Esophagus muscularis mucosa (tissue), 4 donors: Measurements from ENCODE around the gene RPL21.

Experiments
- CTCF ChIP-seq, 3 experiments: fragments of 200-600 bp in 2 of 3; fragments of 450-650 bp in 1 of 3; sonication (generic) in 2 of 3; IDR thresholded peaks; one replicate each; pipeline ENCODE4 v1.5.1; 2017 to 2019; ENCODE audit warnings: antibody characterized with exemption in 3 of 3, mild to moderate bottlenecking in 2 of 3, moderate library complexity in 1 of 3
- EP300 ChIP-seq: sonication (generic); formaldehyde crosslinking; IDR thresholded peaks from one replicate; pipeline ENCODE4 v1.6.1; 2017; ENCODE audit warnings: antibody characterized with exemption
- POLR2A ChIP-seq: fragments of 450-650 bp; IDR thresholded peaks from one replicate; pipeline ENCODE4 v1.6.1; 2017; ENCODE audit warnings: antibody characterized with exemption, moderate library complexity, mild to moderate bottlenecking, low read depth
- POLR2AphosphoS5 ChIP-seq, 2 donors: sonication (generic); formaldehyde crosslinking; IDR thresholded peaks; one replicate each; pipeline ENCODE4 v1.6.1; 2017; ENCODE audit warnings: antibody characterized with exemption in 2 of 2

- TF ChIP-seq POLR2A = no peak
- no peak for TF ChIP-seq CTCF (IDR thresholded peaks at IDR 0.05)
- TF ChIP-seq POLR2AphosphoS5 (IDR thresholded peaks at IDR 0.05) = no peak
- TF ChIP-seq EP300 = no peak
Measured at GRCh38 chr13:27211771-27212364, 39.5 kb upstream of the RPL21 start.
